ENCODE data around the gene FERMT1. TPM values are rescaled to one million over a fixed set of nuclear protein-coding genes. Genes with fewer than 3 reads are reported as not detected.

Gene FERMT1
- total RNA-seq, 1 experiment from 2014 or later: 0.95 TPM

GRCh38 chr20:6115221-6115895 lies 7.5 kb downstream of the FERMT1 start:
- Histone ChIP-seq H3K4me3 (ENCODE audit: low read depth in 2 of 2, low read length in 2 of 2) (no peak overlapping the region), H3K36me3 (ENCODE audit: control insufficient read depth, insufficient read depth, low read length) (no peaks in the 10 kb centered on the region), H3K4me1 (ENCODE audit: control insufficient read depth, insufficient read depth, low read length) (no peaks in the 10 kb centered on the region), H3K27ac (ENCODE audit: low read length) (no peak overlapping the region), H3K27me3 (ENCODE audit: control insufficient read depth, insufficient read depth, low read length) (no peaks in the 10 kb centered on the region; the same call in 1 of the 2 replicates), H3K9me3 (ENCODE audit: control insufficient read depth, insufficient read depth, low read depth, low read length) (peaks cover 3% of the 10 kb centered on the region; the same call in 1 of the 2 replicates)
- intact Hi-C loops (cut with micrococcal nuclease; ENCODE audit: unreplicated experiment) (no loop called here), in situ Hi-C loops (cut with HindIII; ENCODE audit: low pct_unique_long_range_greater_than_20kb, low sequenced_read_pairs) (no loop called here)
- no TSS peak for BruUV-seq (replicated peaks)
- DNase-seq (ENCODE audit: low read depth, low spot score) (no peak), ATAC-seq (no peak)
- ChIA-PET CTCF (no interaction called here), POLR2A (no interaction called here)
- TF ChIP-seq SIN3A (IDR thresholded peaks at IDR 0.05; ENCODE audit: borderline replicate concordance, insufficient read depth, low read depth, low read length) (no peak), POLR2AphosphoS5 (IDR thresholded peaks at IDR 0.05; ENCODE audit: low read depth, low read length) (no peak), REST (IDR thresholded peaks at IDR 0.05; ENCODE audit: insufficient read depth in 1 of 2, low read depth in 2 of 2, low read length in 1 of 2) (no peak), TCF7L2 (IDR thresholded peaks at IDR 0.05; ENCODE audit: low read depth, low read length) (no peak), CTCF (IDR thresholded peaks at IDR 0.05) (no peak)

- Histone ChIP-seq H3K4me3 (ENCODE audit: low read depth in 2 of 2, low read length in 2 of 2) (no peak overlapping the region), H3K4me1 (ENCODE audit: control insufficient read depth, insufficient read depth, low read length) (no peaks in the 10 kb centered on the region), H3K27me3 (ENCODE audit: control insufficient read depth, insufficient read depth, low read length) (no peaks in the 10 kb centered on the region; the same call in 1 of the 2 replicates), H3K9me3 (ENCODE audit: control insufficient read depth, insufficient read depth, low read depth, low read length) (peaks cover 3% of the 10 kb centered on the region; the same call in 1 of the 2 replicates), H3K27ac (ENCODE audit: low read length) (no peak overlapping the region), H3K36me3 (ENCODE audit: control insufficient read depth, insufficient read depth, low read length) (no peaks in the 10 kb centered on the region)
- CTCF ChIA-PET: no interaction called here
- intact Hi-C loops (cut with micrococcal nuclease; ENCODE audit: unreplicated experiment): no loop called here
- TF ChIP-seq POLR2AphosphoS5 (IDR thresholded peaks at IDR 0.05; ENCODE audit: low read depth, low read length): no peak
- no peak for TF ChIP-seq SIN3A (IDR thresholded peaks at IDR 0.05; ENCODE audit: borderline replicate concordance, insufficient read depth, low read depth, low read length)
- no peak for TF ChIP-seq REST (IDR thresholded peaks at IDR 0.05; ENCODE audit: insufficient read depth in 1 of 2, low read depth in 2 of 2, low read length in 1 of 2)
- no peak for TF ChIP-seq CTCF (IDR thresholded peaks at IDR 0.05)
- TF ChIP-seq TCF7L2 (IDR thresholded peaks at IDR 0.05; ENCODE audit: low read depth, low read length): no peak
- no peak for DNase-seq (ENCODE audit: low read depth, low spot score)
- in situ Hi-C loops (cut with HindIII; ENCODE audit: low pct_unique_long_range_greater_than_20kb, low sequenced_read_pairs): no loop called here
- ATAC-seq: no peak
- POLR2A ChIA-PET: no interaction called here
- BruUV-seq (replicated peaks): no TSS peak
Measured at GRCh38 chr20:6114696-6115095, 8.1 kb downstream of the FERMT1 start.
